ENCODE results near the gene GPN3.
"Not testable (repeated sequence)": the region's sequence is repeated elsewhere in the genome, so short reads cannot be mapped to it uniquely, and the experiment has no call there.

The GPN3 gene

DNA sequence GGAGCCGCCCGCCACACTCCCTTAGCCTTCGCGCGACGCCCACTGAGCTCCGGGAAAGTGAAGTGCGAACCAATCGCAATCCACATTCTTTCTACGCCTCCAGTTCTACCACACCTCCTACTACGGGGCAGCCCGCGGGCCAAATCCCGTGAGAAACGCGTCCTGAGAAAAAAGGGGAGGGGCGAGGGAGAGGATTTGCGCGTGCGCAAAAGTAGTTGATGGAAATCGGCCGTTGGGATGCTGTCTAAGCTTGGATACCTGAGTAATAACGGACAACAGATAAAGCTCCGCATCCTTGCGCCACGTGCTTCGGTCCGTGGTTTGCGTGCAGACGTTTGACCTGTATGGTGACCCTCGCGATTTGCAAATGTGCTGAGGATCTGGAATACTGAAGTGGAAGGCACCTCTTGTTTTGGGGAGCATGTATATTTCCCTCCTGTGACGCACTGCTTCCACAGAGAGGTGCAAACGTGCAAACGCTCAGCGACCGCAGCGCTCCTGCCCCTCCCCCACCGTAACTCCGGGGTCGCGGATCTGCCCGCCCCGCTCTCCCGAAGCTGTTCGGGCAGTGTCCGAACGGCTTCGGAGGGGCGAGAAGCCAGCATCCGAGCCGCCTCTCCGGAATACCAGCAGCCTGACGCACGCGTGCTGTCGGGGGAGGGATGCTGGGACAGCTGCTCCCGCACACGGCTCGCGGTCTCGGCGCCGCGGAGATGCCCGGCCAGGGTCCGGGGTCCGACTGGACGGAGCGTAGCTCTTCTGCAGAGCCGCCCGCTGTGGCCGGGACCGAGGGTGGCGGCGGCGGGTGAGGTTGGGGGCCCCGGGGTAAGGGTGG is at the start of gene GPN3, which contains the start of gene FAM216A:
Gene GPN3 (minus strand): TSS at position 44 of the 835 bp plus-strand sequence. CDS start 54 bp downstream, outside the sequence.
Gene FAM216A (plus strand): TSS at position 632 of the 835 bp plus-strand sequence. CDS start 31 bp downstream, at position 663.
- peak; percentile 79 for DNase-seq

GRCh38 chr12:110516995-110517394 is 48.9 kb upstream of the GPN3 start:
- no peak for DNase-seq

DNA sequence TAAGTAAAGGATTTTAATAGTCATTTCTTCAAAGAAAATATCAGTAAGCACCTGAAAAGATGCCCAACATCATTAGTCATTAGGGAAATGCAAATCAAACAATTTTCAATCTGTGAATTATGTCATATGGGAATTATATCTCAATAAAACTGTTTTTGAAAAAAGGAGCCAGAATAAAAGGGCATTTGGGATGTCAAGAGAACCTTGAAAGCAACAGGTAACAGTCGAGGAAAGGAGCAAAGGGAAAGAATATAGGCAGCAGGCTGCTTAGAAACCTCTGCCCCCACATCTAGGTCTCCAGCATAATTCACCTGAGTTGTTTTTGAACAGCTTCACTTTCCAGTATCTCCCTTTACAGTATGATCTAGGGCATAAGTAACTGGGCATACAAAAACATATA is 46.3 kb upstream of the GPN3 start:
- DNase-seq = no peak

- no peak for DNase-seq
Measured at GRCh38 chr12:110513842-110514241, 45.8 kb upstream of the GPN3 start.

- DNase-seq = no peak
Measured at GRCh38 chr12:110508071-110508586, 40.1 kb upstream of the GPN3 start.

GRCh38 chr12:110505332-110505731 is 37.3 kb upstream of the GPN3 start:
- no peak for DNase-seq

DNA sequence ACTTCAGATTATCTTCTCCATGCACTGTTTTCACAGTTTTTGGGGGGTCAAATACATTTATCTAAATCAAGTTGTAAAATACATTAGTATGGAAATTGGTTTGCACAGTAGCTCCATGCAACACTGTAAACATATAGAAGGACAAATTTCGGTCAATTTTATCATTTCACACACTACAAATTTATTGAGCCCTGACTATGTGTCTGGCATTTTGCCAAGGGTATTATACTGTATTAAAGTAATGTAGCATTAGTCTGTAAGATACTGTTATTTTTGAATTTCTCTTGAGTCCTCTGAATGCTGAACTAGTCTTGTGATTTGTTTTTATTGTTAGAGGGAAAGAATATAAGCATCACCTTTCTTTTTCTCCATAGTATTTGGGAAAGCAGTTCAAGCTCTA is 35.4 kb upstream of the GPN3 start:
- no peak for DNase-seq

- DNase-seq = peak; percentile 80
Measured at GRCh38 chr12:110501752-110502738, 34.0 kb upstream of the GPN3 start, which contains the start of the genes RAD9B and VPS29. Gene RAD9B (plus strand): TSS chr12:110502331. CDS start chr12:110502338, 7 bp downstream. Gene VPS29 (minus strand): TSS chr12:110502111. CDS start chr12:110502051, 60 bp downstream.

DNA sequence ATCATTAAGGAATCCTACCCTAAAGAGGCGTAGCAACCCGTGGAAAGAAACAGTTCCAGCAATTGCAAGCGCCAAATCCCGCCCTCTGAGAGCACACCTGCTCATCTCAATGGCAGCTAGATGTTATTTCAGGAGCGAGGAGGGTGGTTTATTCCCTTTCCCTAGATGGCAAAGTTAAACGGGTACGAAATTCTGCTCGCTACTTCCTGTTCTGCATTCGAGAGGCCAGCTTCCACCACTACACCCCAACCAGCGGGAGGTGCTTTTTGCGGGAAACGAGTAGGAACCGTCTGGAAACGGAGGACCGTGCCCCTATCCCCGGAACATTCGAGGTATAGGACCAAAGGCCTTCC is 33.3 kb upstream of the GPN3 start:
- no peak for DNase-seq

DNA sequence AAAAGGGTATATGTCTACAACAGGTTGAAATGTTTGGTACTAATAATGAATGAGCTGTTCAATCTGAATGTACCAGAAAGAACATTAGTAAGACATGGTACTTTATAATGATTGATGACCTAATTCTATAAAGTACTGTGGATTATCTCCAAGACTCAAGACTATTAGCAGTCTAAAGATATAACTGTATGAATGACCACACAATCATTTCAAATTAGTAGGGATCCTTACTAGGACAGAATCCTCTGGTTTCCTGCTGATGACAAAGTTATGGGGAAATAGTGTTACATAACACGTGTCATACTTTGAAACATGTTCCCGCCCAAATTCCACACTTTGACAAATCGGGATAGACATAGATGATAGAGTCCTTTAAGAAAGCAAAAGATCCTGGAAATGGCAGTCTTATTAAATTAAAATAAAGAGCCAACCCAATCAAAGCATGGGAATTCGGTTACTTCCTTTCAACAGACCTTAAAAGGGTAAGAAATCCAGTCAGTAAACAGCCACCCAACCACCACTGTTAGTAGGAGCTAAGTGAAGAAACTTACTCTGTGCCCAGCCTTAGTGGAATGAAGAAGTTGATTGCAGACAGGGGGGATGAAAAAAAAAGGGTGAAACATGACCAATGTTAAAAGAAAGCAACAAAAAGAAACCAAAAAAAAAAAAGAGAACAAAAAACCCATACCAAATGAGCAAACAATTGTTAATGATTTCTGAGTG is 31.1 kb upstream of the GPN3 start:
- no peak for DNase-seq

- DNase-seq = no peak
Measured at GRCh38 chr12:110475426-110475825, 7.4 kb upstream of the GPN3 start.

DNA sequence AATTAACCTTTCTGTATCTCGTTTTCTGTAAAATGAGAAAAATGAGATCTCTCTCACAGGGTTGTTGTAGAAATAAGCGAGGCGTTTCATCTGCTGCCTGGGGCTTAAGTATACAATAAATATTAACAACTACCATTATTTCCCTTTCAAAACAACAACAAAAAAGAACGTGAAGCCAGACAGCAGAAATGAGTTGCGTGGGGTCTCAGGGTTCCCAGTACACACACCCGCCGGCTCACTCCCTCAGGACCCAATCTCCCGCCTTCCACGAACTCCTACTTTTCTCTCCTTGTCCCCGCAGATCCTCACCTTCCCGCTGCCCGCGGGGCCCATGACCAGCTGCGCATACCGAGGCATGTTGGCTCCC is 227 bp downstream of the GPN3 start:
- DNase-seq = no peak

- no peak for DNase-seq
Measured at GRCh38 chr12:110466791-110467190, 1.3 kb downstream of the GPN3 start.

- not testable (repeated sequence) for DNase-seq
Measured at GRCh38 chr12:110465765-110466164, 2.3 kb downstream of the GPN3 start.

DNA sequence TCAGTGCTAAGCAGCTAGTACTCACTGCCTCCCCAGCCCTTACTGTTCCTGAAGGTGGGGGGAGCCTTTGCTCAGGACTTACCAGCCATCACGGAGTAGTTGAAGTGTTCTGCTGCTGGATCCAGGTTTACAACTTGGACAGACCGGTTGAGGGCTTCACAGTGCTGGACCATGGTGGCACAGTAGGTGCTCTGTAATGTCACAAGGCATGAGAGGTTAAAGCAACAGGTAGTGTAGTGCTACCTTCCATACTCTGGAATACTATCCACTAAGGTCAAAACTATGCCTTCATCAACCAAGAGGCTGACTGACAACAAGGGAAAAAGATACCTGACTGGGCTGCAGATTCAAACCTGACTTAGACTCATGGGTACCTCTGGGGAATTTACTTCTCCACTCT is 3.0 kb downstream of the GPN3 start:
- no peak for DNase-seq

GRCh38 chr12:110461189-110461588 is 6.9 kb downstream of the GPN3 start:
- not testable (repeated sequence) for DNase-seq

- no peak for DNase-seq
Measured at GRCh38 chr12:110458756-110459155, 9.3 kb downstream of the GPN3 start.

- no peak for DNase-seq
Measured at GRCh38 chr12:110453569-110454296, 14.3 kb downstream of the GPN3 start.

DNA sequence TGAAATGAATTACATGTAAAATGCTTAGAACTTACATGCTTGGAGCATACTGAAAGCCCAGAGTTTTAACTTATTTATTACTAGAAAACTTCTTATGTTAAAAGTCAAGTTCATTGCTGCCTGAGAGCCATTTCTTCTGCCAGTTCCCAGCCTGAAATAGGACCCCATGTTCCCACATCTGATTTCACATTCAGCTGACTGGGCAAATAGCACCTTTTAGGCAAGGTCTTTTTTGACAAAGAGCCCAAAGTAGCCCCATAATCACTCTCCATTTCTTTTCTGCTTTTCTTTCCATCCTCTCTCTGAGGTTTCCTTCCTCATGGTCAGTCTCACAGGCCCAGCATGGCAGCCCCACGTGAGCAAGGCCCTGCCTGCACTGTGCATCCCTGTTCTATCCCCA is 16.8 kb downstream of the GPN3 start:
- no peak for DNase-seq

DNA sequence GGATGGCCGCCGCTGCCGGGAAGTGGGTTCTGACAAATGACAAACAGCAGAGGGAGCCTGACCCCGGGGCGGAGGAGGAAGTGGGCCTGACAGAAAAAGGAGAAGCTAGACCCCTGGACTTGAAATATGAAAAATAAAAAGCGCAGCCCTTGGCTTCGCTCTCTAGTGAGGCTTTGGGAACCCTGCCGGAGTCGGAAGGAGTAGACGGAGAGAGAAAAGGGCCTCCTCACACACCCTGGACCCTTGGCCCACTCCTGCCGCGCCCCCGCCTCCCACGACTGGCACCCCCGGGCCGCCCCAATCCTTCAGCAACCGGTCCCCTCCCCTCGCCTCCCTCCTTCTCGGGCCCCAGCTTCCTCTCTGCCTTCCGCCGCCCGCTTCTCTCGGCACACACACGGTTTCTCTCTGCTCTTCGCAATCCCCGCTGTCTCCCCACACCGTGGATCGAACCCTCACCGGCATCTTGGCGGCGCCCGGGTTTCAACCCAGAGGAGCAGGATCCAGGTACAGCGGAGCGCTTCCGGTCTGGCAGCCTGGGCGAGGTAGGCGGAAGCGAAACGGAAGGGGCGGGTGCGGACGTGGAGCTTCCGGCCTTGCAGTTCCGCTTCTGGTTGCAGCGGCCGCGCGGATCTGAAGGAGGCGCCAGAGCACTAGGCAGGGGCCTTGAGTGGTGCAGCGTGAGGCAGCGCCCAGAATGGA is 18.1 kb downstream of the GPN3 start, which contains the start of gene ARPC3:
Gene ARPC3 (minus strand): TSS at position 539 of the 699 bp plus-strand sequence. CDS start 77 bp downstream, at position 462.
- DNase-seq = peak; percentile 62

DNA sequence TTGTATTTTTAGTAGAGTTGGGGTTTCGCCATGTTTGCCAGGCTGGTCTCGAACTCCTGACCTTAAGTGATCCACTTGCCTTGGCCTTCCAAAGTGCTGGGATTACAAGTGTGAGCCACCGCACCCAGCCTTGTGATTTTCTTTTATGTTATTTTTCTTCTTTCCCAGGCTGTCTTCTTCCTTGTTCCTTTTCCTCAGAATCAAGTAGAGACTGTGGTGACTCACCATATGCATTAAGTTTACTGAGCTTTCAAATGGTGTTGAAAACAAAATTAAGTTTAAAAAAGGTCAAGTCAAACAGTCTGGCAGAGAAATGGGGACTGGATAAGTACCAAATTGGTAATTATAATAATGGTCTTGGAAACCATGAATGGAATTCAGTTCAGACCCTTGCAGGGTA is 23.6 kb downstream of the GPN3 start:
- DNase-seq = no peak

Measured in GOT3 (cell line).